Measurements from ENCODE around the gene DDO.

Gene DDO, protein sequence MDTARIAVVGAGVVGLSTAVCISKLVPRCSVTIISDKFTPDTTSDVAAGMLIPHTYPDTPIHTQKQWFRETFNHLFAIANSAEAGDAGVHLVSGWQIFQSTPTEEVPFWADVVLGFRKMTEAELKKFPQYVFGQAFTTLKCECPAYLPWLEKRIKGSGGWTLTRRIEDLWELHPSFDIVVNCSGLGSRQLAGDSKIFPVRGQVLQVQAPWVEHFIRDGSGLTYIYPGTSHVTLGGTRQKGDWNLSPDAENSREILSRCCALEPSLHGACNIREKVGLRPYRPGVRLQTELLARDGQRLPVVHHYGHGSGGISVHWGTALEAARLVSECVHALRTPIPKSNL

GRCh38 chr6:110415086-110415916, at the start of gene DDO:
TSS of gene DDO (minus strand) at chr6:110415575. CDS start at chr6:110413462, 2,113 bp downstream.
- no peak for DNase-seq

DNA sequence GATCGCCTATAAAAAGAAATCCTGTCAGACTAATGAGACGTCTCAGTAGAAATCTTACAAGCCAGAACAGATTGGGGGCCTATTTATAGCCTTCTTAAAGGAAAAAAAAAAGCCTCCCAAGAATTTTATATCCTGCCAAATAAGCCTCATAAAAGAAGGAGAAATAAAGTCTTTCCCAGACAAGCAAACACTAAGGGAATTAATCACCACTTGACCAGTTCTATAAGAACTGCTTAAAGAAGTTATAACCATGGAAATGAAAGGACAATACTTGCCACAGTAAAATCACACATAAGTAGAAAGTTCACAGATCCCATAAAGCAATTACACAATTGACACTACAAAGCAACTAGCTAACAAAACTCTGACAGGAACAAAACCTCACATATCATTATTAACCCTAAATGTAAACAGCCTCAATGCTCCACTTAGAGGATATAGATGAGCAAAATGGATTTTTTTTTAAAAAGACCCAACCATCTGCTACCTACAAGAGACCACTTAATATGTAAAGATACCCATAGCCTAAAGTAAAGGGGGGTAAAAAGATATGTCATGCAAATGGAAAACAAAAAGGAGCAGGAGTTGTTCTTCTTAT, 47.6 kb upstream of the DDO start:
- no peak for DNase-seq

DNA sequence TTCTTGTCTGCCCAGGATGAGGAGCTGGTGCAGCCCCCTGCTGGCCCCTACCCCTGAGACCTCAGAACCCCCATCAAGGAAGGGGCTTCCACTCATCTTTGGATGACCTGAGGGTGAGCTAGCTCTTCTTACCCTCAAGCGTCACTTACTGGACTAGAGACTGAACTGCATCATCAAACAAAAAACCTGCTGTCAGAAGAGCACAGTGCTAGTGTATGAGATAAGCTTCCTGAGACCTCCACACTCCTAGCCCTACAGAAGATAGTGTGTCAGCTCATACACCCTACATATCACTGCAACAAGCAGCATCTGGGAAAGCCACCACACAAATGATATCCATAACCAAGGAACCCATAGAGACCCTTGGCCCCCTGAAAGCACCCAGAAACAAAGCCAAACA, 46.0 kb upstream of the DDO start:
- DNase-seq: no peak

- DNase-seq: no peak
Observed at GRCh38 chr6:110459137-110459536, 43.8 kb upstream of the DDO start.

GRCh38 chr6:110458476-110458875, 43.1 kb upstream of the DDO start:
- DNase-seq: no peak

- peak; percentile 20 to 26 for DNase-seq
Observed at GRCh38 chr6:110457567-110458175, 42.3 kb upstream of the DDO start.

DNA sequence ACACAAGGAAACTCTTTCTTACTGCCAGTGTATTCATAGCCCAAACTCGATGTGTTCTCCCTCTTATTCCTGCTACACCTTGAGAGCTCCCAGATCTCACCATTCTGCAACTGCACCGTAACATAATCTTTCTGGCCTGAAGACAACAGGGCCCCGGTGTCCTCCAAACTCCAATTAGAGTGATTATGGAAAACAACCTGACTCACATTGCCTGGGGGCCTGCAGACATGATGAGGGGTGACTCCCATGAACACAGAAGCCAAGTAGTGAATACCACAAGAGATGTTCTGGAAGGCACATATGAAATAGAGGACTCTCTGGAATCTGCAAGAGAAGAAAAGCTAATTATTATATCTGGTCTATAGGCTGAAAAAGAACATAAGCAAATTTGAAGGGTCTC, 41.3 kb upstream of the DDO start:
- no peak for DNase-seq

- no peak for DNase-seq
Observed at GRCh38 chr6:110449541-110449895, 34.1 kb upstream of the DDO start.

DNA sequence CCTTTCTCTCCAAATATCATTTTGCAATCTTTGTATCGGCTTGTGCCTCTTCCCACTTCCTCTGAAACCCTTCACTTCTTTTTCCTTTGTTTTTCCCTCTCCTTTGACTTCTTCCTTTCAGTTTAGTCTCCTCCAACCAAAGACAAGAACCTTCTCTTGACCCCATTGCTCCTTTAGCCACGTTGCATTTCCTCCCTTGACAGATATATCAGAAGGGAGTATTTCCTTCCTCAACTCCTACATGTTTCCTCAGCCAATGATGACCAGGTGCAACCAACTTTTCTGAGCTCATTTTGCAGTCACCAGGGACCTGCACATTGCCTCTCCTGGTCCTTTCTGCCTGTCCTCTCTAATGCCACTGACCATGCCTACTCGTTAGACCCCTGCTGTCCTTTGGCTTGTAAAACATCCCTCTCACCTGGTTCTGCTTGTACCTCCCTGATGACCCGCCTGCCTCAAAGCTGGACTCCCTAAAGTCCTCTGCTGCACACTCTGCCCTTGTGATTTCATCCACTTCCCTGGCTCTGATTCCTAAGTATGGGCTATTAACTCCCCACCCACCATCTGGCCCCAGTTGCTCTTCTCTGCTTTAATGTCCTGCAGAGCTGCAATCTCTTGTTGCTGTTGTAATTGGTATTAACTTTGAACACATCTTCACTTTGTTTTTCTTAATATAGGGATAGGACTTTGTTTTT, 33.6 kb upstream of the DDO start:
- no peak for DNase-seq

- DNase-seq: no peak
Observed at GRCh38 chr6:110447761-110448160, 32.4 kb upstream of the DDO start.

GRCh38 chr6:110446405-110446804, 31.0 kb upstream of the DDO start:
- DNase-seq: no peak

DNA sequence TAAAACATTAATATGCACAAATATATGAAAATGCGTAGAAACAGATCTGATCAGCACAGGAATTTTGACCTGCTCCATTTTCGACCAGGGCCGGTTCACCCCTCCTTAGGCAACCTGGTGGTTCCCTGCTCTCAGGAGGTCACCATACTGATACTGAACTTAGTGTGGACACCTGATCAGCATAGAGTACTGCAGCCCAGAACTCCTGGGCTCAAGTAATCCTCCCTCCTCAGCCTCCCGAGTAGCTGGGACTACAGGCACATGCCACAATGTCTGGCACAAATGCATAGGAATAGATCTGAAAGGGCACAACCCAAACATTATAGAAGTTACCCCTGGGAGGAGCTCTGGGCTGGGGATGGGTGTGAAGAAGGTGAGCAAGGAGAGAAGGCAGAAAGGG, 24.7 kb upstream of the DDO start:
- DNase-seq: no peak

GRCh38 chr6:110439356-110439755, 24.0 kb upstream of the DDO start:
- DNase-seq: no peak

DNA sequence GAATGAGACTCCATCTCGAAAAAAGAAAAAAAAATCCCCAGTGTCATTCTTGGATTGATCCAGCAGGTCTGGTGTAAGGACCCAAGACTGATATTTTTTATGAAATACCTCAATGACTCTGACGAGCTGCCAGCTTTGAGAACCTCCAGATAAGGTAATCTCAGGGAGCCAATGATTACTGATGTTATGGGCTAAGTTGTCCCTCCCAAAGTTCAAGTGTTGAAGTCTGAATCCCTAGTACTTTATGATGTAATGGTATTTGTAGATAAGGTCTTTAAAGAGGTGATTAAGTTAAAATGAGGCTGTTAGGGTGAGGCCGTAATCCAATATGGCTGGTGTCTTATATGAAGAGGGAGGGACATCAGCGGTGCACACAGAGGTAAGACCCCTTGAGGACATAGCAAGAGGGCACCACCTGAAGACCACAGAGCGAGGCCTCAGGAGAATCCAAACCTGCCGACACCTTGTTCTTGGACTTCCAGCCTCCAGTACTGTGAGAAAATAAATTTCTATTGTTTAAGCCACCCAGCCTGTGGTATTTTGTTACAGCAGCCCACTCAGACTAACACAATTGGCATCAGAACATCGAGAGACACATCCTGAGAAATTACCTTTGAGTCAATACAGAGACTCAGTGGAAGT, 19.7 kb upstream of the DDO start:
- DNase-seq: no peak

- DNase-seq: no peak
Observed at GRCh38 chr6:110432285-110432900, 17.0 kb upstream of the DDO start.

DNA sequence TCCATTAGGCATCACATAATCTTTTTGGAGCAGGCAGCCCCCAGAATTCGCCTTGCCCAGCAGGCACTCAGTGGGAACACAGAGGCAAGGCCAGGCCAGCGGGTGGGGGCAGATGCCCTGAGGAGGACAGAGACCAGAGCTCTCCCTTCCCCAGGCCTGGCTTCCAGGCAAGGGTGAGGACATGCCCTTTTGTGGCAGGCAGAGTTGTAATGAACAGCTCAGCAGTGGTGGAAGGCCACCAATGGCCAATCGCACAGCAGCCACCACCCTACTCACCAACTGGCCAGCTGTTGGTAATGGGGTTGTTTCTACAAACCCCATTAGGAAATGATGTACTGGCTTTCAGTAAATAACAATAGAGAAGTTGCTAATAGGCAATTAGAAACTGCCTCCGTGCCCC, 15.4 kb upstream of the DDO start:
- DNase-seq: no peak

DNA sequence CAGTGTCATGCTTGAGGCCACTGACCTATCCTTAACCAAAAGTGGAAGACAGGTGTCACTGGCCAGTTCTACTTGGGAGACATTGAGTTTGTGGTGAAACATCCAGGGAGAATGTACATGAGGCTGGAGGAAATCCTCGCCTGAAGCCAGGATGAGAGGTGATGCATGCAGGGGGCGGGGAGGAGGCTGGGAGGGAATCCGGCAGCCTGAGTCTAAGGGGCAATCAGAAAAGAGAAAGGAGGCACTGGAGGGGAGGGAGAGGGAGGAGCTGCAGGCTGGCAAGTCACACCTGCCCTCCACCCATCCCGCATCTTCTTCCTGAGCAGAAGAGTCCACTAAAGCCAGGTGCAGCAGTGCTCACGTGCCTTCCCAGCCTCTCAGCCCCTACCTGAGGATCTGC, 14.9 kb upstream of the DDO start:
- no peak for DNase-seq

DNA sequence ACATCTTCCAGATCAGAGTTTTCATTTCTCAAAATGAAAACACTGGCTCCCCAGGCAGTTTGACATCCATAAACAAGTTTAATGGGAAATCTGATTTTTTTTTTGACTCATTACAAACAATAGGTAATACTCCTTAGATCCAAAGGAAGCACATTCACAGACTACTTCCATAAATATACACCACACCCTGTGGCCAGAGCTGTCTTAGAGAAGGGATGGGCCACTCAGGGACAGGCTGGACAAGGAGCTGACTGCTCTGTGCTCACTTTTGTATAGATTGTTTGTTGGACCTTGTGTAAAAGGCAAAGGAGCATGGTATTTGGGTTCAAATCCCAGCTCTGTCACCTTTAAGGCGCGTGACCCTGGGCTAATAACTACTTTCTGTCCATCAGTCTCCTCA, 12.8 kb upstream of the DDO start:
- no peak for DNase-seq

GRCh38 chr6:110425816-110426215, 10.4 kb upstream of the DDO start:
- DNase-seq: no peak

DNA sequence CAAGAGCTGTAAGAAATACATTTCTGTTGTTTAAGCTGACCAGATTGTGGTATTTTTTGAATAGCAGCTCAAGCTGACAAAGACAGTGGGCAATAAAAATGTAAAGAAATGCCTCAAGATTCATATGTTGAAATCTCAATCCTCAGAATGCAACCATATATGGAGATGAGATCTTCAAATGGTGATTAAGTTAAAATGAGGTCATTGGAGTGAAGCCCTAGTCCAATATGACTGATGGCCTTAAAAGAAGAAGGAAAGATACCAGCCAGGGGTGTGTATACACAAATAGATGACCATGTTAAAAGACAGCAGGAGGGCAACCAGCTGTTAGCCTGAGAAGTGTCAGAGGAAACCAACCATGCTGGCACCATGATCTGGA, 7.1 kb upstream of the DDO start:
- DNase-seq: no peak

- no peak for DNase-seq
Observed at GRCh38 chr6:110421749-110422443, 6.5 kb upstream of the DDO start.

Measured in activated CD4-positive, alpha-beta T cell treated with anti-CD3 and anti-CD28 coated beads, Interleukin-2, amount 50 U/mL, for 48 hours (primary cell).